Metanephros (tissue), 2 donors: ENCODE results near the gene EXOC6B. TPM values are rescaled to one million over a fixed set of nuclear protein-coding genes. Genes with fewer than 3 reads are reported as not detected.

Experiments
- small RNA-seq: library from RNA; depleted of rRNA; stranded (forward); fragments of <200 nt; gene quantifications from one replicate; pipeline ENCODE3, GENCODE V24; 2014; ENCODE audit warnings: low replicate concordance
- total RNA-seq: library from RNA; depleted of rRNA; stranded (reverse); fragments of >200 nt; gene quantifications from one replicate; pipeline ENCODE4 v1.2.3, GENCODE V29; 2014

EXOC6B gene
- 46.9 TPM for total RNA-seq

DNA sequence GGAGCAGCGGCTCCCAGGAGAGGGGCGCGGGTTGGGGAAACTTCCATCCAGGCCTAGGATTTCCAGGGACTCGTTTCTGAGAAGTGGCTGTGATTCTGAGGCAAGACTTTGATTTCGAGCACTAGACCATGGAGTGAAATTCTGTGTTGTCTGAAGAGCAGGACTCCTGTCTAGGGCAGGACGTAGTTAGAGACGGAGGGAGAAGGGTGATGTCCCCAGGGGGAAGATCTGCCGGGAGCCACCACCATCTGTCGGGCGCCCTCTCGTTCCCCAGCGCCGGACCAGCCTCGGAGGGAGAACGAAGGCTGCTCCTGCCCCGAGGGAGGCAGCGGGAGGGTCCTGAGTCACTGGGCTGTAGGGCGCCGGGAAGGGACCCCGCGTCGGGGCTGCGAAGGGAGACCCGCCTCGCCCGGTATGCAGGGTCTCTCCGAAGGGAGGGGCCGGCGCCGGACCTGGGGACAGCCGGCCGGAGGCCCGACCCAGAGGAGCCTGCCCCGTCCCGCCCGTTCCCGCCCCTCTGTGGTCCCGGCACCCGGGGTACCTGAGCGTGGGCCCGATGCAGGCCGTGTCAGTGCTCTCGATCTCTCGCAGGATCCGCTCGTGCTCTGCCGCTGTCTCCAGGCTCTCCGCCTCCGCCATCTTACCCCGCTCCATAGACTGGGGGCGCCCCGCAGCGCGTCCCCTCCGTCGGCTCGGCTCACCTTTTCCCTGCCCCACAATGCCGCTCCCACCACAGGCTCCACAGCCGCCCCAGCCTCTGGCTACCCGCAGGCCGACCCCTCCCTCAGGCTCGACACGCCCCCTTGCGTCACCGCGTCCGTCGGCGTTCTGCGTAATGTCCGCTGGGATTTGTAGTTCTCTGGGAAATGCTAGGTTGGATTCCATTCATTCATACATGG is at the start of gene EXOC6B:
Gene EXOC6B (minus strand): TSS at position 777 of the 899 bp plus-strand sequence.

GRCh38 chr2:72147303-72147971 is 678.4 kb downstream of the EXOC6B start, which contains the start of gene CYP26B1:
Gene CYP26B1 (minus strand): TSS chr2:72147862. CDS start chr2:72147834, 28 bp downstream.

Small RNA genes lying within 50 kb of the gene (small RNA-seq; reads per million reads assigned to genes)
- gene RF00592 (not detected), gene RNU2-39P (0.12 reads per million)

Other genes starting within 250 kb of the EXOC6B start
- 9.1 TPM for gene SPR, start 61.4 kb upstream of the EXOC6B start, total RNA-seq
- 46.9 TPM for gene EMX1, start 91.5 kb upstream of the EXOC6B start, total RNA-seq
- gene SFXN5, start 245.7 kb upstream of the EXOC6B start, total RNA-seq: 25.7 TPM